Measurements from ENCODE around the gene CDK17.

Gene CDK17

DNA sequence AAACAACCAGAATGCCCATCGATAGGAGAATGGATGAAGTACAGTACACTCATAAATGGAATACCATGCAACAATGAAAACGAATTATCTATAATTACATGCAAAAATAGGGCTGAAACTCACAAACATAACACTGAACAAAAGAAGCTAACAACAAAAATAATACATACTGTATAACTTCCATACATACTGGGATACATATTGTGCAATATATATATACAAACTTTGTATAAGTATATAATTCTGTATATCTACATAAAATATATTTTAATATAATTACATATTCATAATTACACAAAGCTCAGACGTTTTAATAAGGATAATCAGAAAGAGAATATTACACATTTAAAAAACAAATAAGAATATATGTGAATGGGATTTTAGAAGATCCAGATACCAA lies 90.2 kb downstream of the CDK17 start:
- no peak for DNase-seq

DNA sequence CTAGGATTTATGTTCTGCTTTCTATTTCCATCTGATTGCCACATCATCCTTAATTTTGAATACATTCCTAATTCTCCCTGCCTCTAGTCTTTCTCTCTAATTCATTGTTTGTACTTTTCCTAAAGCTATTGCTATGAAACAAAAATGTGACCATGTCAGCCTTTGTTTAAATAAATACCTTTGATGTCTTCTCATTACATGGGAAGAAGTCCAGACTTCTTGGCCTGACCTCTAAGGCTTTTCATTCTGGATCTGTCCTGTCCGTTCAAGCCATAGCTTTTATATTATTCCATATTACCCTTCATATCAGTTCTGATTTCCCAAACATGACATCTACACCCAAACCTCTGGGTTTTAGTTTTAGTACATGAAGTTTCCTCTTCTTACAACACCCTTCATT lies 91.4 kb downstream of the CDK17 start:
- DNase-seq = no peak

DNA sequence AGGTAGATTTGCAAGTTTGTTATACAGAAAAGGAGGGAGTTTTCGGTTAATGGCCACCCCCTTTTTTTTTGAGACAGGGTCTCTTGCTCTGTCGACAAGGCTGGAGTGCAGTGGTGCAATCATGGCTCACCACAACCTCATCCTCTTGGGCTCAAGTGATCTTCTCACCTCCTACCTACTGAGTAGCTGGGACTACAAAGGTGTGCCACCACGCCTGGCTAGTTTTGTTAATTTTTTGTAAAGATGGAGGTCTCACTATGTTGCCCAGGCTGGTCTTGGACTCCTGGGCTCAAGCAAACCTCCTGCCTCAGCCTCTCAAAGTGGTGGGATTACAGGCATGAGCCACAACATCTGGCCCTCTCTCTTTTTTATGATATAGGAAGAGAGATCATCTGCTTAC lies 94.6 kb downstream of the CDK17 start:
- DNase-seq = no peak

DNA sequence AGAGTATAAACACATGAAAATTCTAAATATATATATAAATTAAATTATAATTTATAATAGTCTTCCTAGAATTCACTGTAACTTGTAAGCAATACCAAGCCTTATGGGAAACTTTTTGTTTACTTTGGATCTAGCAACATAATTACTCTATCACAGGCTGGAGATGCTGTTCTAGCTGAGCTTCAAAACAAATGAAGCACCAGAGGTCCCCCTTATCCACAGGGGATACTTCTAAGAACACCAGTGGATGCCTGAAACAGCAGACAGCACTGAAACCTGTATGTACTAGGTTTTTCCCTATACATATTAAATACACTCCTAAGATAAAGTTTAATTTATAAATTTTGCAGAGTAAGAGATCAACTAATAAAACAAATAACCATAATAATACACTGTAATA lies 96.6 kb downstream of the CDK17 start:
- DNase-seq = no peak

DNA sequence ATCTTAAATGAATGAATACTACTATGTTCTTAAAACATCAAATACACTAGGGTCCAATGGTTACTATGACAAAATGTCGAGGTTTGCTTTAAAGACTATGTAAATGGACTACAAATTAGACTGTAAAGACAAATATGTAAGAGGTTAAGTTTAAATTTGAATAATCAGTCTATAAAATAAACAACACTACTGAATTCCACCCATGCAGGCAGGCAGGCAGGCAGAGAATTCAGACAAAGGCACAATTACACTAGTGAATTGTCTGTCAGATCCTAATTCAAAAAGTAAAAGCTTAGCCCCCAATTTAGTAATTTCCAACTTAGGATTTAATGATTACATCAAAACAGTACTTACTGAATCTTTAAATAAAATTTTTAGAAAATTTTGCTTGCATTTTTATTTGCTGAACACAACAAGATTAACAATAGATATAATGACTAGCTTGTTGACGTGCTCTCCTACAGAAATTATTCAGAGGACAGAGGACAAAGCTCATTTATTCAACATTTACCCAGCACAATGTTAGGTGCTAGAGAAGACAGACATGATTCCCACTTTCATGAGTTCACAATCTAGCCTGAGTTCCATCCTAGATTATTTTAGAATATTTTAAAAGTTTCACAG lies 97.4 kb downstream of the CDK17 start:
- DNase-seq = no peak

DNA sequence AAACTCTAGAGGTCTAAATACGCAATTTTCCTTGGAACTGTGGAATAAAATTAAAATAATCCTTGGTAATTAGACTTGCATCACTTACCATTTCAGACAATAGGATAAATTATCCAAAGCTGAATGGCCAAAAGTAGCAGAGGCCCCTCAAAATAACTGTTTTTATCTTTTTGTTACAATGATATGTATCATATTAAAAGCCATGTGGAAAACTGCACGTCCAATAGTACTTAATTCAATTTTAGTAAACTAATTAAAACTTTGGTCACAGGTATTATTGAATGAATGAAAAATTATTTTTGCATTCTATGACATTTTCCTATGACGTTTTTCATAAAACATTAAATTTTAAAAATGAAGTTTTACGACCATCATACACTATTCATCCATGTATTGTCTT lies 98.5 kb downstream of the CDK17 start:
- DNase-seq = no peak

DNA sequence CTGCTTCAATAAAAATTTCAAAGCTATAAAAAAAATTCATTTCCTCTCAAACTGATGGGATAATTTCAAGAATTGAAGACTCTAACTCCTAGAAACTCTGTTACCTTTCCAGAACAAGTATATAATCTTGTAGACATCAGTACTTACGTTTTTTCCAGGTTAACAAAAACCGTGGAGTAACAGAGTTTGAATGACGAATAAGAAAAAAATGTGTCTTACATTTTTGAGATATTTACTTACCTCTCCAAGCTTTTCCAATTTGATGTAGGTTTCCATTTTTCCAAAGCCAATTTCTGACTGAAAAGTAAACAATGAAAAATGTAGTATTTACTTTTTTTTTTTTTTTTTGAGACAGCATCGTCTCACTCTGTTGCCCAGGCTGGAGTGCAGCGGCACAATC lies 100.2 kb downstream of the CDK17 start:
- no peak for DNase-seq

DNA sequence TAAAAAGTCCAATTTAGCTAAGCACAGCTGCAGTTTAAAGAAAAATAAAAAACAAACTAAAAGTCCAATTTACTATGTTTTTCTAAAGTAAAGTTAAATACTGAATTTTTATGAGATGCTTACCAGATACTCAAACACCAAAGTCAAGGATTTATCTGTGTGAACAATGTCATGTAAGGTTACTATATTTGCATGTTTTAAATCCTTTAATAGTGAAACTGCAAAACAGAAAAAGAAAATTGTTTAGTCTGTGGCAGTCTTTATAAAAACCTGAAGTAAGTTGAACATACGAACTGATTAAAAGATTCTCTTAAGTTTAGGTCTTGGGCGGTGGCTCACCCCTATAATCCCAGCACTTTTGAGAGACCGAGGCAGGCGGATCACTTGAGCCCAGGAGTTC lies 102.7 kb downstream of the CDK17 start:
- no peak for DNase-seq

DNA sequence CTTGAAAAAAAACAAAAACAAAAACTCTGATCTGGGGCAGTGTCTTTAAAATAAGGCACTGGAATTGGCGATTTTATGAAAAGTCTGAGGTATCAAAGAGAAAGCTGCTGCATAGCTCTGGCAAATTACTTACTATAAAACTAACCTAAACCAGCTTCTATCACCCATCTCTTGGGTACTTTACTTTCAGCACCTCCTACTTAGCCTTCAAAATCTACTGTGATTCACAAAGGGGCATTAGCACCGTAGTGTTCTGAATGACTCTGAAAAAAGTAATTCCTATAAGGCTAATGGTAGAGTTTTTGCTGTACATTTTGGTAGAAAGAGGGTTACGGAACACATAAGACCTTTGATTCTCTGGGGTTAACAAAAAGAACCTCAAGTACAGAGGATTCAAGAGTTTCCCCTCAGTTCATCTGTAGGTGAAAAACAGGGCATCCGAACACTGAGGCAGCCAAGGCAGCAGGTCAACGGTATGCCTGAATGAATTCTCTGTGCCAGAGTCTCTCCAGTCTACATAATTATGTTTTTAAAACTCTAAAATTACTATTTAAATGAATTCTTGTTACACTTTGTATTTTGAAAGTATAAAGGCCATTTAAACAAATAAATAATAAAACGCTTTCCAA lies 104.6 kb downstream of the CDK17 start:
- no peak for DNase-seq

DNA sequence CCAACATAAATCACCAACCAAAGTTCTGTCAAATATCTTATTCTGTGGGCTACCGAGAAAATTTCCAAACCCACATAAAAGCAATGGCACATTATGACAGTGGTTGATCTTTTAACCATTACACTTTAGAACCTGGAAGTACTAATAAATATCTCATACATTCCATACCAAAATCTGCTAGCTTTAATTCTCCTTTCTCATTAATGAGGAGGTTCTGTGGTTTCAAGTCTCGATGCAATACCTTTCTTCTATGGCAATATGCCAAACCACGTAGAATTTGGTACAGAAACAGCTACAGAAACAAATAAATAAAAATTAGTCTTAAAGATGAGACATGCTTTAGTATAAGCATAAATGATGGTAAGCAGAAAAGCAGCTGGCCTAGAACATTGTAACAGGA lies 105.4 kb downstream of the CDK17 start:
- no peak for DNase-seq

DNA sequence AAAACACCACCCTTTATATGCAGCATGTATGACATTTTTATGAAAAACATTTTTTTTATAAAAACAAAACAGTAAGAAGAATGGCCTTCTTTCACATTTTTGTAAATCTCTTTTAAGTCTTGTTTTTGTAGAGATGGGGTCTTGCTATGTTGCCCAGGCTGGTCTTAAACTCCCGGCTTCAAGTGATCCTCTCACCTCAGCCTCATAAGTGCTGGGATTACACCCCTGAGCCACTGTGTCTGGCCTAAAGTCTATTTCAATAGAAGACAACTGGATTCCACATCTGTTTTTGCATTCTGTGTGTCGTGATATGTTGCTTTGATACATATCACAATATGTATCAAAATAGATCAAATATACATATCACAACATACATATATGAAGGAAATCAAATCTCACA lies 107.1 kb downstream of the CDK17 start:
- DNase-seq = no peak

DNA sequence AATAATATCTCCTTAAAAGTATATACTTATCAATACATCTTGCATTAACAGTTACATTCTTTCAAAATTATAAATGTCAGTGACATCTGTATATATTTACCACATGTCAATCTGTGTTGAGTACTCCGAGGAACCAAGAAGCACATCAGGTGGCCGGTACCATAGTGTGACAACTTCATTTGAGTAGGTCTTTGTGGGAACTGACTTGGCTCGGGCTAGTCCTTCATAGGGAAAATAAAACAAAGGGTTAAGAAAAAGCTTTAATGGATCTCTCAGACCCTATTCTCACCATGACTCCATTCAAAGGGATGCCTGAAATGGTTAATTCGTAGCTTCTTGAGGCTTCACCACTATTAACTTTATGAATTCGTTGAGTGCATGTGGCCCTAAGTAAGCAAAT lies 111.2 kb downstream of the CDK17 start:
- DNase-seq = no peak

DNA sequence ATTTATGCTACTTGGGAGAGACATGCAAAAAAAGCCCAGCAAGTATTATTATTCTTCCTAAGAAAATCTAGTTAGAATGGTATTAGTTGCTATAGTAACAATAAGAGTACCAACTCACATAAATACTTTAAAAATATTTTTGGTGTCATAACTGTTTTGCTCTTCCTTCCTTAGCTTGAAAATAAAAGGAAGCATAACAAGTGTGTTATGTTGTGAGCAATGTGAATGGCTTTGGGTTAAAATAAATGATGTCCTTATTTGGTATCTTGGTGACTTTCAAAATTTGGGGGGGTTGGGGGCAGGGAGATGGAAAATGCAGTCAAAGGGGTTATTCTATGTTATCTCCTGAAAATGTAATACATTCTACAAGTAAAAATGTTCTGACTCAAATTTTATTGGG lies 115.1 kb downstream of the CDK17 start:
- DNase-seq = no peak

DNA sequence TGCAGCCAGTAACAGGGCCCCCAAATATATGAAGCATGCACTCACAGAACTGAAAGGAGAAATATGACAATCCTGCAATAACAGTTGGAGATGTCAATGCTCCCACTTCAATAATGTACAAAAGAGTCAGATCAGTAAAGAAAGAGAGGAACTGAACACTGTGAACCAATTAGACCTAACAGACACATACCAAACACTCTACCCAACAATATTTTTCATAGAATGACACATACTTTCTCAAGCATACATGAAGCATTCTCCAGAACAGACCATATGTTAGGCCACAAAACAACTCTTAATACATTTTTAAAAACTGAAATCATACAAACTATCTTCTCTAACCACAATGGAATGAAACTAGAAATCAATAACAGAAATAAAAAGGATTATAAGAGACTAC lies 125.9 kb downstream of the CDK17 start:
- no peak for DNase-seq

DNA sequence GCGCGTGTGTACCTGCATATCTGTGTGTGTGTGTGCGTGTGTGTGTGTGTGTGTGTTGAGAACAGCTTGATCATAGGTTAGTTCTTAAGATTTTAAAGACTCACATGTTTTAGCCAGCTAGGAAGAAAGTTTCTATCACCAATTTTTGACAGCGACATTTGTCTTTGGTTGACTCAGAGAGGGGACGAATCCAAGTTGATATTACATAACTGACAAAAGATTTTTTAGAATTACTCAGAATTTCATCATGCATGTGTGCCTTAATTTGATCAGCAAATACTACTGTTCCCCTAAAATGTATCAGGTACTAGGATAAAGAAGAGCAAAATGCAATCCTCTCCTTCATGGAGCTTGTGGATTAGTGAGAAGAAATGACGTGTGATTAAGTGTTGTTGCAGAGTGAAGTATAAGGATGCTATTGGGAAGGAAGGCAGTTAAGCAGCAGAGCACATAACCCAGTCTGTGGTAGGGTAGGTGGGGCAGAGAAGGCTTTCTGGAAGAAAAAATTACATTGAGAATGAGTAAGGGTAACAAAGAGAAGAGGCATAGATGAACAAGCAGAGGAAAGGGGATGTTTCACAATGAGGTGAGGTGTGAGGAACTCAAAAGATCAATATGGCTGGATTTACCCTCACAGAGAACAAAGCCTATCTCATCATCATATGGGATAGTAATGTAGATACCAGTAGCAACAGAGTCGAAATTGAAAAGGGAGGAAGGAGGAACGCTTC lies 128.6 kb downstream of the CDK17 start:
- no peak for DNase-seq

DNA sequence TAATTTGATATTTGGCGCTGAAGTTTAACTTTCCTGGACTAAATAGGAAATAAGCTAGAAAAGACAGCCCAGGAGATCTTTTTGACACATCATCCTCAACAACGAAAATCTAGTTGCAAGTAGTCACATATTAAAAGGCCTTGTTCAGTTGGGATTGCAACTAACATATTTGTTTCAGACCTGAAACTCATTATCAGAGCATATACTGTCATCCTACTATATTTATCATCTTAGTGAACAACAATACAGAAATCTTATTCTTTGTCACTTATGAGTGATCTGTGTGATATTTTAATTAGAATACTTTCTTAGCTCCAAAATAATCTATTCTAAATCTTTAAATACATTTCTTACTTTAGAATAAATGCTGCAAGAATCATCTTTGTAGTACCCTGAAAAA lies 134.0 kb downstream of the CDK17 start:
- DNase-seq = no peak

DNA sequence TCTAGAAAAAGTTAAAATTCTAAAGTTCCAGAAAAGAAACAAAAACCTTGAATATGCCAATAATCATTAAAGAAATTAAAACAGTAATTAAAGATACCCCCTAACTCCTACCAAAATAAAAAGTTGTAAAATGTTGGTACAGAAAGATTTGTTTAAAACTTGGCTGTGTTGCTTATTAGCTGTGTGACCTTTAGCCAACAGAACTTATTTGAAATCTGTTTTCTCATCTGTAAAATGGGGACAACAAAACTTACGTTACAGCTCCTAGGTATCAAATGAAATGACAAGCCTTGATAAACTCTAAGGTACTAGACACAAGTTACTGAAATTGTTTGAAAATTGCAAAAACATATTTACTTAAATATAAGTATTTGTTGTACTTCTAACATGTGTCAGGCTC lies 134.4 kb downstream of the CDK17 start:
- no peak for DNase-seq

DNA sequence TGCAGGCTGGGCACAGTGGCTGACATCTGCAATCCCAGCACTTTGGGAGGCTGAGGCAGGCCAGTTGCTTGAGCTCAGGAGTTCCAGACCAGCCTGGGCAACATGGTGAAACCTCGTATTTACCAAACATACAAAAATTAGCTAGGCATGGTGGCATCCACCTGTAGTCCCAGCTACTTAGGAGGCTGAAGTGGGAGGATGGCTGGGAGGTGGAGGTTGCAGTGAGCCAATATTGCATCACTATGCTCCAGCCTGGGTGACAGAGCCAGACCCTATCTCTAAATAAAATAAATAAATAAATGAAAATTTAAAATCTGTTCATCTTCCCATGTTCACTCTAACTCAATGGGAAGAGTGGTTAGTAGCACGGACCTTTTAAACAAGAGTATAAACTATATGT lies 134.8 kb downstream of the CDK17 start:
- no peak for DNase-seq

DNA sequence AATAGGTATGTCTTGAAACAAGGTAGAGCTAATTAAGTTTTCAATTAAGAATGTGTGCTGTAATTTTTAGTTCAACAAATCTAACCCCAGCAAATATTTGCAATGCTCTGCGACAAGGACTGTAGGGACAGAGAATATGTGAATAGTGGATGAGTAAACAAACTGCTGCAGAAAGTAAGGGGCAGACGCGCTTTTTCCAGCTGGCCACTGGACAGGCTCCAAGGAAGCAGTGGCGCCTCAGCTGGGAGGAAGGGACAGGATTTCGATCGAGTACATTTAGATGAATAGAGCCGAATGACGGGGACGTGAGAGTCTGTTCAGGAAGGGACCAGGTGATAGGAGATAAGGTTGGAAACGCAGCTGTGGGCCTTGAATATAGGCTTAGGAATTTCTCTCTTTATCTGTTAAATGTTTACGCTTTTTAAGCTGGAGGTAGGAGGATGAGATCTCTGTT lies 136.8 kb downstream of the CDK17 start:
- no peak for DNase-seq

DNA sequence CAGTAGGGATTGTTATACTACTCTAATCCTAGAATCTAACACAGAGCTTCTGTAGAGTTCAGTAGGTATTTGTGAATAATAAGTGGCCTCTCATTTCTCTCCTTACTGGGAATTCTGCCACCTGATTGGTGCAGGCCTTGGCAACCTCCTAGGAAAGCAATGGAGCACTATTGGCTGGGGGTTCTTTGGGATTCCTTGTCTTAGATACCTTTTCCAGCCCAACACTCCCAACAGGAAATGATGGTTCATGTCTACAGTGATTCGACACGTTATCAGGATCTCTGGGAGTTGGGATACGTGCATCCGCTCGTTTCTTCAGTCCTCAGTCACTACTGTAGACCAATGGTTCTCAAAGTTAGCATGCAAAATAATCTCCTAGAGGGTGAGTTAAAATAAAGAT lies 138.7 kb downstream of the CDK17 start:
- no peak for DNase-seq

DNA sequence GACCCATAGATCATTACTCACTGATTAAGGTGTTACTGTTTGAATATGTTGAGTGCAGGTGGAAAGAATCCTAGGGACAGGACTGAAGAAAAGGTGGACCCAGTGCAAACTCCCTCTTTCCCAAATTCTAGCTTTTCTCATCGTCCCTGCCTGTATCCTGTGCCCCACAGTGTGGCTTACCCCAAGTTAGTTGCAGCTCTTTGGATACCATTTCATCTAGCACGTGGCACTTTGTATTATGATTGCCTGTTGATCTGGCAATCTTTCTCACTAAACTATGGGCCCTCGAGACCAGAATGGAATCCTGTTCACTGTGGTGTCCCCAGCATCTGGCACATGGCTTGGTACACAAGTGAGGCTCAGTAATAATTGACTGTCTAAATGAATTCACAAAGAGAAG lies 139.6 kb downstream of the CDK17 start:
- DNase-seq = no peak

DNA sequence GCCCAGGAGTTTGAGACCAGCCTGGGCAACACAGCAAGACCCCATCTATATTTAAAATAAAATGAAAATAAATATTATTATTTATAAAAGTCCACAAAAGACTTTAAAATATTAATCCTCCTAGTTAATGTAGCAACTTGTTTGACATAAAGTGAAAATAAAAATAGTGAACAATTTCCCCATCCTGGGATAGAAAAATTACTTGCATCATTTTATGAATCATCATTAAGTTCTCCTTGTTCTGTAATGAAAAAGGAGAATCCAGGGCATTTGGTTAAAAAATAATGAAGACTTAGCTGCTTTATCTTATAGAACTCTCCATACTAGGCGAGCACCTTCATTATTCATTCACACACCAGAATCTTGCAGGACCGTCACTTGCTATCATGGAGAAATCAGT lies 140.0 kb downstream of the CDK17 start:
- no peak for DNase-seq

DNA sequence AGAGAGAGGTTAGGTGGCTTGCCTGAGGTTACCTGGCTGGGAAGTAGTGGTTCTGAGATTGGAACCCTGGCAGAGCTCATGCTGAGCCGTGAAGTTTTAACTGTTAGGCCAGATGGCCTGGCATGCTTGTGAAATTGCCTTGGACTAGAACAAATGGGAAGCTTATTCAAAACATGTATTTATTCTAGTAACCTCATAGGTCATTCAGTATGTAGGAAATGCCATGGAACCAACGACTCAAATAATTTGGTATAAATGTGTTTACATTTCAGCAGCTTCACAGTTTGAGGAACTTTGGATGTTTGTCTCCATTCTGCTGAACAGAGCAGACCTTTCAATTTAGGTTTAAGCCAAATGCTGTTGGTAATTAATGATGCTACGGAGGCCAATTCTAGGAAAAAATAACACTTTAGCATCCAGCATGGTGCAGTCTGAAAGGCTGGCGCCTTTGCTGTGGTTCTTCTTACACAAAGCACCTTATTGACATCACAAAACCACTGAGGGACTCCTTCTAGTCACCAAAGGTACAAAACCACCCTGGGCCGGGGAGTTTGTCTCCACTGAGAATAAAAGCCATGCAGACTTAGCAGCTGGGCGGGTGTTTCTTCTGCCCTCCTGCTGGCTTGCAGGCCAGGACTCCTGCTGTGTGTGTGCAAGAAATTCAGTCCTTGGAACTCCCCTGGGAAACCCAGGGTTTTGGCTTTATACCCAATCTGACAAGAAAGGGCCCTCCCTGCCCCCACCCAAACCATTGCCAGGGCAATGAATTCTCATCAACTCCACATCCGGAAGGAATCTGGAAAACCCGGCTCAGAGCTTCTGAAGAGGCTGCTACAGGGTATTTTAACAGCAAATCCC lies 141.9 kb downstream of the CDK17 start:
- DNase-seq = peak; percentile 78
